Endothelial cell of umbilical vein (primary cell): Measurements from ENCODE around the gene KPRP. TPM values are rescaled to one million over a fixed set of nuclear protein-coding genes. Genes with fewer than 3 reads are reported as not detected.

Experiments used
- Bru-seq: library from RNA; stranded (reverse); fragments of 400-500 nt; gene quantifications from one replicate; lab custom pipeline; 2021; lab: Mats Ljungman, UMichigan
- BruChase-seq, 2 experiments: library from RNA; stranded (reverse); fragments of 400-500 nt; gene quantifications; one replicate each; lab custom pipeline; 2021; lab: Mats Ljungman, UMichigan
- BruUV-seq: library from RNA; stranded (reverse); fragments of 400-500 nt; replicated peaks from 2 replicates; lab custom pipeline; 2021; lab: Mats Ljungman, UMichigan
- CTCF ChIA-PET: fragments of 300-600, 350-600 bp; sonication (Branson Sonifier 250); formaldehyde crosslinking; loops from one replicate; lab custom pipeline; 2021; ENCODE audit warnings: antibody characterized with exemption, inconsistent platforms; lab: Charles Lee
- POLR2A ChIA-PET: fragments of 300-600, 350-600 bp; sonication (Branson Sonifier 250); formaldehyde crosslinking; loops from one replicate; lab custom pipeline; 2021; ENCODE audit warnings: antibody characterized with exemption, inconsistent platforms; lab: Charles Lee
- DNase-seq: peaks from one replicate; pipeline ENCODE4 v3.0.0-alpha.2; 2011; ENCODE audit warnings: low read depth, low spot score
- FAIRE-seq: peaks from 2 replicates; lab custom pipeline; 2011; peaks lifted over from hg19 to GRCh38; lab: Jason Lieb, UNC
- H2AFZ ChIP-seq: 2 replicates; pipeline ENCODE4 v1.6.0; 2012; ENCODE audit warnings: low read depth, low read length, control low read depth, inconsistent platforms
- H3K27ac ChIP-seq: 2 replicates; pipeline ENCODE4 v1.5.1; 2011; ENCODE audit warnings: low read depth, mild to moderate bottlenecking, control low read depth, low read length, moderate library complexity; ENCODE audit not compliant: insufficient read depth
- H3K27me3 ChIP-seq, 2 experiments: 2 replicates each; pipeline versions ENCODE4 v1.6.0 to v1.6.1; 2011; ENCODE audit warnings: low read length in 2 of 2, mixed read lengths in 1 of 2; ENCODE audit not compliant: control insufficient read depth in 2 of 2, insufficient read depth in 2 of 2
- H3K36me3 ChIP-seq, 2 experiments: 2 replicates in 1 of 2; 3 replicates in 1 of 2; pipeline ENCODE4 v1.5.1; 2011; ENCODE audit warnings: low read length in 2 of 2, mild to moderate bottlenecking in 1 of 2, moderate library complexity in 1 of 2; ENCODE audit not compliant: control insufficient read depth in 2 of 2, insufficient read depth in 2 of 2; ENCODE audit errors: extremely low read depth in 1 of 2
- H3K4me1 ChIP-seq: 3 replicates; pipeline ENCODE4 v1.5.1; 2011; ENCODE audit warnings: mild to moderate bottlenecking, low read length; ENCODE audit not compliant: control insufficient read depth, insufficient read depth; ENCODE audit errors: extremely low read depth
- H3K4me2 ChIP-seq: 2 replicates; pipeline ENCODE4 v1.6.1; 2011; ENCODE audit warnings: low read length, control low read depth, mixed read lengths; ENCODE audit not compliant: insufficient read depth
- H3K4me3 ChIP-seq, 3 experiments: fragments of 200-600 bp in 1 of 3; sonication (generic), shearing (Covaris generic) in 1 of 3; replicated peaks in 1 of 3; 2 replicates each; pipeline ENCODE4 v1.5.1; 2011 to 2016; ENCODE audit warnings: control low read depth in 3 of 3, low read length in 3 of 3, mild to moderate bottlenecking in 2 of 3, inconsistent platforms in 1 of 3, low read depth in 1 of 3, moderate library complexity in 1 of 3; ENCODE audit not compliant: insufficient read depth in 1 of 3
- H3K79me2 ChIP-seq: 2 replicates; pipeline ENCODE4 v1.6.0; 2012; ENCODE audit warnings: low read length, inconsistent platforms; ENCODE audit not compliant: control insufficient read depth, insufficient read depth
- H3K9ac ChIP-seq: replicated peaks from 2 replicates; pipeline ENCODE3; 2011; ENCODE audit warnings: low read length, control low read depth; ENCODE audit not compliant: insufficient read depth; ENCODE audit errors: extremely low read depth
- H3K9me1 ChIP-seq: replicated peaks from 3 replicates; pipeline ENCODE4 v1.6.0; 2011; ENCODE audit warnings: mild to moderate bottlenecking, low read length; ENCODE audit not compliant: control insufficient read depth, insufficient read depth; ENCODE audit errors: extremely low read depth
- H3K9me3 ChIP-seq: replicated peaks from 2 replicates; pipeline ENCODE4 v1.5.1; 2012; ENCODE audit warnings: low read length, inconsistent platforms; ENCODE audit not compliant: control insufficient read depth, insufficient read depth
- H4K20me1 ChIP-seq: replicated peaks from 2 replicates; pipeline ENCODE3; 2011; ENCODE audit warnings: mild to moderate bottlenecking, low read length; ENCODE audit not compliant: control insufficient read depth, insufficient read depth; ENCODE audit errors: extremely low read depth
- CTCF ChIP-seq, 2 donors: IDR thresholded peaks; 1 replicate in 1 of 2; 2 replicates in 1 of 2; pipeline ENCODE4 v1.5.1; 2011; ENCODE audit warnings: low read length in 2 of 2, mild to moderate bottlenecking in 2 of 2, moderate library complexity in 2 of 2, control low read depth in 1 of 2, inconsistent platforms in 1 of 2, low read depth in 1 of 2; ENCODE audit not compliant: insufficient read depth in 1 of 2; ENCODE audit errors: extremely low read depth in 1 of 2
- EZH2 ChIP-seq: IDR thresholded peaks from 2 replicates; pipeline ENCODE4 v1.6.1; 2012; ENCODE audit warnings: borderline replicate concordance, low read depth, mild to moderate bottlenecking, moderate library complexity, low read length, inconsistent platforms; ENCODE audit not compliant: severe bottlenecking
- FOS ChIP-seq: IDR thresholded peaks from 2 replicates; pipeline ENCODE4 v1.6.1; 2011; ENCODE audit warnings: mild to moderate bottlenecking, low read length, moderate library complexity, borderline replicate concordance; ENCODE audit not compliant: insufficient read depth
- GATA2 ChIP-seq: IDR thresholded peaks from 2 replicates; pipeline ENCODE4 v1.7.0; 2011; ENCODE audit warnings: low read depth, mild to moderate bottlenecking, moderate library complexity, mixed read lengths, low read length; ENCODE audit not compliant: insufficient read length, insufficient read depth
- JUN ChIP-seq: IDR thresholded peaks from 2 replicates; pipeline ENCODE4 v1.6.1; 2011; ENCODE audit warnings: borderline replicate concordance, low read depth; ENCODE audit not compliant: insufficient read length, insufficient read depth
- MAX ChIP-seq: IDR thresholded peaks from 2 replicates; pipeline ENCODE4 v1.6.1; 2011; ENCODE audit not compliant: insufficient read depth, insufficient read length
- MYC ChIP-seq: IDR thresholded peaks from one replicate; pipeline ENCODE4 v1.6.1; 2011; ENCODE audit warnings: mild to moderate bottlenecking, low read depth, low read length
- POLR2A ChIP-seq: IDR thresholded peaks from 2 replicates; pipeline ENCODE4 v1.6.1; 2012; ENCODE audit warnings: low read depth, mild to moderate bottlenecking, control low read depth, low read length
- POLR2AphosphoS5 ChIP-seq: IDR thresholded peaks from 2 replicates; pipeline ENCODE4 v1.6.1; 2012; ENCODE audit warnings: low read depth, mild to moderate bottlenecking, control low read depth, low read length, moderate library complexity; ENCODE audit not compliant: insufficient read depth
- dilution Hi-C: fragments of 300-500 bp; cut with MboI; formaldehyde crosslinking; loops from one replicate; pipeline ENCODE4 v1.15.0; 2019; ENCODE audit warnings: low sequenced_read_pairs; ENCODE audit not compliant: extremely low pct_ligation_motif_present
- intact Hi-C: fragments of 100-400 bp; cut with micrococcal nuclease; formaldehyde crosslinking; loops from one replicate; pipeline ENCODE4 v1.10.0; 2022
- long read RNA-seq: library from polyadenylated mRNA; stranded (forward); transcript quantifications from one replicate; pipeline ENCODE4 v2.0.0, GENCODE V29; 2021
- polyA minus RNA-seq, 3 experiments: library from RNA; depleted of rRNA, polyadenylated mRNA; stranded (reverse); fragments of >200 nt; gene quantifications; 1 replicate in 1 of 3; 2 replicates in 2 of 3; pipeline ENCODE4 v1.2.3, GENCODE V29; 2011
- polyA plus RNA-seq, 4 experiments: library from polyadenylated mRNA; depleted of rRNA in 3 of 4; stranded (reverse) in 3 of 4; unstranded in 1 of 4; fragments of >200 nt; gene quantifications; 2 replicates each; pipeline versions ENCODE4 v1.2.1 to v1.2.3, GENCODE V29; 2011 to 2012; ENCODE audit warnings: missing spikeins in 1 of 4
- total RNA-seq: library from RNA; stranded (reverse); gene quantifications from 2 replicates; pipeline ENCODE4 v1.2.3, GENCODE V29; 2021

KPRP gene
- total RNA-seq (not detected in 2 replicates), polyA plus RNA-seq (not detected in 2 replicates), polyA minus RNA-seq (not detected in 2 replicates), Bru-seq, nascent RNA (not detected), BruChase-seq, experiment 1, labeled RNA remaining after a 6-hour chase (not detected), BruChase-seq, experiment 2, labeled RNA remaining after a 2-hour chase (not detected)
- polyA plus RNA-seq (2011; cell fraction: cytosol; rRNA removed): not detected in 2 replicates
- polyA plus RNA-seq (2011; cell fraction: nucleus; rRNA removed): not detected in 2 replicates
- polyA plus RNA-seq (2012): not detected in 2 replicates
- polyA minus RNA-seq (2011; cell fraction: cytosol; rRNA and poly(A)+ RNA removed): not detected
- not detected in 2 replicates for polyA minus RNA-seq (2011; cell fraction: nucleus; rRNA and poly(A)+ RNA removed)
- long read RNA-seq: 0 reads

GRCh38 chr1:152757747-152758146, at the start of gene KPRP:
Gene KPRP (plus strand): TSS chr1:152758025. CDS start chr1:152759589, 1,564 bp downstream.
- H2AFZ ChIP-seq: no peak within 1 kb of the TSS
- no peaks in the 10 kb centered on the region for H3K9me3 ChIP-seq
- no peaks in the 10 kb centered on the region for H4K20me1 ChIP-seq
- no peak within 1 kb of the TSS for H3K9ac ChIP-seq
- ChIA-PET POLR2A (no interaction called here), CTCF (interaction anchor here (0.8 kb wide), 1 partner anchor 11 kb away, joined by 3 read pairs; no protein-coding TSS in a partner anchor)
- H3K27ac ChIP-seq: no peak within 1 kb of the TSS
- TF ChIP-seq POLR2AphosphoS5 (no peak), MAX (no peak), JUN (no peak), GATA2 (no peak)
- no peaks in the 10 kb centered on the region for H3K36me3 ChIP-seq
- dilution Hi-C loops (no loop called here), intact Hi-C loops (no loop called here)
- no peaks in the 10 kb centered on the region for H3K4me1 ChIP-seq
- FAIRE-seq: no peak
- H3K9me1 ChIP-seq: no peaks in the 10 kb centered on the region
- no TSS peak for BruUV-seq
- H3K27me3 ChIP-seq: no peaks in the 10 kb centered on the region
- DNase-seq: no peak
- H3K79me2 ChIP-seq: no peaks in the 10 kb centered on the region
- no peak within 1 kb of the TSS for H3K4me3 ChIP-seq
- no peak within 1 kb of the TSS for H3K4me2 ChIP-seq

DNA sequence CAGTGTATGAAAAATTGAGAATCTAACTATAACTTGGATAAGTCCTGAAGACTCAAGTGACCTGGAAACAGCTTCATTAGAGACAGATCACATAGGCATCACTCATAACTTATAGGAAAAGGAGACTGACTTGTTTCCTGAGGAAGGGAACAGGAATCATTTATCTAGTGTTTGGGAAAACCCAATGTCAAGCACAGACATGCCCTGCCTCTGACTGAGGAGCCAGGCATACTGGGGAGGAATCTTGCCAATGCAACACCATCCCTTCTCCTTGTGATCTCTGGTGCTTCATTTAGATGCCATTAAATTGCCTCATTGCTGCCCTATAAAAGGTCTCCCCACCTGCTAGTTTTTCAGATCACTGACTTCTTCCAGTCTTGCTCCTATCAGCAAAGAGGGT, 39.6 kb upstream of the KPRP start:
- DNase-seq (no peak), FAIRE-seq (no peak)
- Histone ChIP-seq H3K4me2 (no peak overlapping the region), H3K9ac (no peak overlapping the region), H3K27me3 (no peaks in the 10 kb centered on the region), H3K79me2 (no peaks in the 10 kb centered on the region), H3K9me1 (no peaks in the 10 kb centered on the region), H3K27ac (no peak overlapping the region), H3K36me3 (no peaks in the 10 kb centered on the region), H3K9me3 (peaks cover 2% of the 10 kb centered on the region), H3K4me3 (no peak overlapping the region), H4K20me1 (no peaks in the 10 kb centered on the region), H2AFZ (no peak overlapping the region), H3K4me1 (no peaks in the 10 kb centered on the region)
- no TSS peak for BruUV-seq
- ChIA-PET POLR2A (no interaction called here), CTCF (no interaction called here)
- dilution Hi-C loops (no loop called here), intact Hi-C loops (no loop called here)
- no peak for TF ChIP-seq MAX
- no peak for TF ChIP-seq FOS
- no peak for TF ChIP-seq GATA2
- TF ChIP-seq CTCF (IDR thresholded peaks at IDR 0.05; ENCODE audit: extremely low read depth in 1 of 2, insufficient read depth in 1 of 2, low read depth in 1 of 2, low read length in 2 of 2): no peak
- no peak for TF ChIP-seq POLR2AphosphoS5
- no peak for TF ChIP-seq MYC
- TF ChIP-seq POLR2A: no peak
- TF ChIP-seq JUN: no peak
- no peak for TF ChIP-seq EZH2
